ENCODE measurements around the gene LEF1. TPM values are rescaled to one million over a fixed set of nuclear protein-coding genes. Genes with fewer than 3 reads are reported as not detected.

LEF1 gene
- total and polyA plus RNA-seq, 9 of the 15 experiments (the other 6 are each of a cell fraction or from before 2014, with no cell fraction given), result 15.1 to 81.1 (median 29.7) TPM

GRCh38 chr4:108120789-108121188 is 47.9 kb downstream of the LEF1 start:
- no peak overlapping the region for H3K4me3 ChIP-seq
- DNase-seq (ENCODE audit: extremely low read depth in 1 of 4, low spot score in 3 of 4), result no peak
- no TSS peak for BruUV-seq (replicated peaks)
- TF ChIP-seq NR1H2 (CRISPR knock-in tag; IDR thresholded peaks at IDR 0.05) (no peak), ERF (CRISPR knock-in tag; IDR thresholded peaks at IDR 0.05) (no peak), HNRNPH1 (optimal IDR thresholded peaks at IDR 0.05; ENCODE audit: low read depth, low read length) (no peak), MEIS2 (IDR thresholded peaks at IDR 0.05; ENCODE audit: partially characterized antibody) (peak; percentile 21)
- TF ChIP-seq, protein P1, sequence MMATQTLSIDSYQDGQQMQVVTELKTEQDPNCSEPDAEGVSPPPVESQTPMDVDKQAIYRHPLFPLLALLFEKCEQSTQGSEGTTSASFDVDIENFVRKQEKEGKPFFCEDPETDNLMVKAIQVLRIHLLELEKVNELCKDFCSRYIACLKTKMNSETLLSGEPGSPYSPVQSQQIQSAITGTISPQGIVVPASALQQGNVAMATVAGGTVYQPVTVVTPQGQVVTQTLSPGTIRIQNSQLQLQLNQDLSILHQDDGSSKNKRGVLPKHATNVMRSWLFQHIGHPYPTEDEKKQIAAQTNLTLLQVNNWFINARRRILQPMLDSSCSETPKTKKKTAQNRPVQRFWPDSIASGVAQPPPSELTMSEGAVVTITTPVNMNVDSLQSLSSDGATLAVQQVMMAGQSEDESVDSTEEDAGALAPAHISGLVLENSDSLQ (IDR thresholded peaks at IDR 0.05), result peak; percentile 79
- no peaks in the 10 kb centered on the region for H3K9me1 ChIP-seq (ENCODE audit: control insufficient read depth, insufficient read depth, low read length)
- 74% methylated on average over 2 of the region's 2 CpGs for WGBS (ENCODE audit: insufficient coverage, low coverage, missing lambda C conversion rate)
- ChIA-PET POLR2A (interaction anchor here (1.0 kb wide), 1 partner anchor 12 kb away, joined by 4 read pairs; no protein-coding TSS in a partner anchor), CTCF (ENCODE audit: low intra/inter-chr PET ratio) (no interaction called here)
- no peaks in the 10 kb centered on the region for H4K20me1 ChIP-seq (replicated peaks; ENCODE audit: control insufficient read depth, insufficient read depth, low read length)
- no peaks in the 10 kb centered on the region for H3K9me3 ChIP-seq (replicated peaks; ENCODE audit: control insufficient read depth, insufficient read depth, low read depth, low read length)
- no peak overlapping the region for H2AFZ ChIP-seq (ENCODE audit: low read depth, low read length)
- H3K4me1 ChIP-seq (replicated peaks in 1 of 2; ENCODE audit: control insufficient read depth in 2 of 2, insufficient read depth in 2 of 2, low read length in 2 of 2), result peaks cover 16 to 34% of the 10 kb centered on the region in 2 experiments
- peaks cover 11% of the 10 kb centered on the region; the same call in 1 of the 3 replicates for H3K79me2 ChIP-seq (ENCODE audit: control insufficient read depth, insufficient read depth, low read length)
- intact Hi-C loops (cut with micrococcal nuclease), result no loop called here
- no peaks in the 10 kb centered on the region for H3K36me3 ChIP-seq (ENCODE audit: control insufficient read depth, insufficient read depth, low read length)
- ATAC-seq, result no peak
- no peak for FAIRE-seq
- no peak overlapping the region for H3K27ac ChIP-seq (ENCODE audit: extremely low read depth, low read depth, low read length)
- in situ Hi-C loops (cut with MboI), result no loop called here
- H3K9ac ChIP-seq (ENCODE audit: insufficient read depth in 1 of 2, low read depth in 2 of 2, low read length in 2 of 2), result no peak overlapping the region
- no peaks in the 10 kb centered on the region for H3K27me3 ChIP-seq (ENCODE audit: control insufficient read depth in 2 of 2, insufficient read depth in 2 of 2, low read length in 2 of 2)
- H3K4me2 ChIP-seq (ENCODE audit: insufficient read depth, low read length), result no peak overlapping the region

All from K562 (cell line).